ENCODE data around the gene DNAJC1. TPM values are rescaled to one million over a fixed set of nuclear protein-coding genes. Genes with fewer than 3 reads are reported as not detected.

The DNAJC1 gene
- total RNA-seq, 1 donor from 2014 or later: 40.0 TPM

- intact Hi-C loops (cut with DNase I): no loop called here
- no peak overlapping the region for H3K27ac ChIP-seq
- H3K27me3 ChIP-seq: no peaks in the 10 kb centered on the region
- no peak for TF ChIP-seq POLR2AphosphoS5 (IDR thresholded peaks at IDR 0.05; ENCODE audit: insufficient read depth in 1 of 2, low read depth in 1 of 2)
- no peak for TF ChIP-seq CTCF (IDR thresholded peaks at IDR 0.05)
- TF ChIP-seq POLR2A (IDR thresholded peaks at IDR 0.05): no peak
- H3K36me3 ChIP-seq: no peaks in the 10 kb centered on the region
- no peak for DNase-seq (ENCODE audit: extremely low spot score in 2 of 2)
- no peaks in the 10 kb centered on the region for H3K9me3 ChIP-seq
- no peak overlapping the region for H3K4me3 ChIP-seq
- no peaks in the 10 kb centered on the region for H3K4me1 ChIP-seq
Observed at GRCh38 chr10:22017283-22018020, 13.9 kb upstream of the DNAJC1 start.

- DNase-seq (ENCODE audit: extremely low spot score in 2 of 2): no peak
- no peaks in the 10 kb centered on the region for H3K36me3 ChIP-seq
- H3K4me3 ChIP-seq: no peak overlapping the region
- TF ChIP-seq POLR2A (IDR thresholded peaks at IDR 0.05) (no peak), CTCF (IDR thresholded peaks at IDR 0.05) (no peak), POLR2AphosphoS5 (IDR thresholded peaks at IDR 0.05; ENCODE audit: insufficient read depth in 1 of 2, low read depth in 1 of 2) (no peak)
- no peak overlapping the region for H3K27ac ChIP-seq
- intact Hi-C loops (cut with DNase I): no loop called here
- H3K4me1 ChIP-seq: no peaks in the 10 kb centered on the region
- H3K9me3 ChIP-seq: no peaks in the 10 kb centered on the region
- no peaks in the 10 kb centered on the region for H3K27me3 ChIP-seq
Observed at GRCh38 chr10:22016046-22016705, 12.6 kb upstream of the DNAJC1 start.

GRCh38 chr10:22010973-22011408 lies 7.5 kb upstream of the DNAJC1 start:
- TF ChIP-seq POLR2AphosphoS5 (IDR thresholded peaks at IDR 0.05; ENCODE audit: insufficient read depth in 1 of 2, low read depth in 1 of 2) (no peak), CTCF (IDR thresholded peaks at IDR 0.05) (peak; percentile 10 to 46 (median 32))
- H3K4me3 ChIP-seq: no peak overlapping the region
- H3K36me3 ChIP-seq: no peaks in the 10 kb centered on the region
- no peak overlapping the region for H3K27ac ChIP-seq
- H3K9me3 ChIP-seq: no peaks in the 10 kb centered on the region
- DNase-seq (ENCODE audit: extremely low spot score in 2 of 2): no peak
- no peaks in the 10 kb centered on the region for H3K27me3 ChIP-seq
- intact Hi-C loops (cut with DNase I): loop anchor here (5.0 kb wide), 1 partner anchor 981 kb away; no protein-coding TSS in a partner anchor
- no peaks in the 10 kb centered on the region for H3K4me1 ChIP-seq

- Histone ChIP-seq H3K4me1 (no peaks in the 10 kb centered on the region), H3K36me3 (no peaks in the 10 kb centered on the region), H3K27me3 (no peaks in the 10 kb centered on the region), H3K27ac (no peak overlapping the region), H3K9me3 (no peaks in the 10 kb centered on the region), H3K4me3 (no peak overlapping the region)
- TF ChIP-seq POLR2AphosphoS5 (IDR thresholded peaks at IDR 0.05; ENCODE audit: insufficient read depth in 1 of 2, low read depth in 1 of 2) (no peak), POLR2A (IDR thresholded peaks at IDR 0.05) (no peak), CTCF (IDR thresholded peaks at IDR 0.05) (no peak)
- intact Hi-C loops (cut with DNase I): loop anchor here (5.0 kb wide), 1 partner anchor 982 kb away; no protein-coding TSS in a partner anchor
- DNase-seq (ENCODE audit: extremely low spot score in 2 of 2): no peak
Observed at GRCh38 chr10:22010539-22010938, 7.0 kb upstream of the DNAJC1 start.

Data from vagina (tissue), 2 donors.